Stimulated activated naive CD8-positive, alpha-beta T cell treated with anti-CD3 and anti-CD28 coated beads, Interleukin-15, Interleukin-2, amounts not matched to agents 100 U/mL and 50 U/mL, for 24 hours (primary cell): ENCODE results near the gene LPAR3.
A peak's percentile ranks its signal among the peaks of the same experiment; 100 is the strongest.

Experiments used
- ATAC-seq: fragments of 150-1000 bp; cut with Tn5 transposase; one replicate; pipeline ENCODE4 v1.10.0; 2021
- DNase-seq: peaks from one replicate; pipeline ENCODE4 v3.0.0; 2021

Gene LPAR3

DNA sequence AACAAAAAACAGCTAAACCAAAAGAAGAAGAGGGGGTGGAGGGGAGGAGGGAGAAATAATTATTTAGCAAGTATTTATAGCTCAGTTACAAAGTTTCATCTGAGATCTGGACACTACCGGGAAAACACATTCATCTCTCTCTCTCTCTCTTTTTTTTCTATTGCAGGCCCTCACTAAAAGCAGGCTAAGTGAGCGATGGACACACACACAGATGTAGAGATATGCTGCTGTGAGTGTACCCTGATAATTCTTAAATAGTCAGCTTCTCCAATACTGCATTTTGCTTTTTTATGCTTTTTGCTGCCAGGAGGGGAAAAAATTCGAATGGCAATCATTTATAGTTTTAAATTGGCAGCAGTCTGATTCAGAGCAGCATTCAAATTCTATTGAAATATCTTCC lies 65.0 kb downstream of the LPAR3 start:
- DNase-seq (no peak), ATAC-seq (no peak)

DNA sequence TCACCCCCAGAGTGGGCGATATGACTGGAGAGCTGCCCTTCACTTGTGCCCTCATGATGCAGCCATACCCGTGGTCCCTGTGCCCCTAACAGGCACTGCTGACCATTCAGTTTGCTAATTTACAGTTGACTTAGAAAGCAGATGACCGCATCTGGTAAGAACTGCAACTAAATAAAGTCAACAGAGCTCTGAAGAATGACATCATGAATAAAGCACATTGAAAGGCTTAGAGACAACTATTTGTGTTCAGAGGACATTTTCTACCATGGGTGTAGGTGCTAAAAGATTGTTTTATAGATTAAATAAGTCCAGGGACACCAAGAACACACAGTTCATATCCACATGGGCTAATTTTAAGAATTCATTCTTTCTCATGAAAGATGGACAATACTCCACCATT lies 65.5 kb downstream of the LPAR3 start:
- DNase-seq: no peak
- ATAC-seq: no peak

DNA sequence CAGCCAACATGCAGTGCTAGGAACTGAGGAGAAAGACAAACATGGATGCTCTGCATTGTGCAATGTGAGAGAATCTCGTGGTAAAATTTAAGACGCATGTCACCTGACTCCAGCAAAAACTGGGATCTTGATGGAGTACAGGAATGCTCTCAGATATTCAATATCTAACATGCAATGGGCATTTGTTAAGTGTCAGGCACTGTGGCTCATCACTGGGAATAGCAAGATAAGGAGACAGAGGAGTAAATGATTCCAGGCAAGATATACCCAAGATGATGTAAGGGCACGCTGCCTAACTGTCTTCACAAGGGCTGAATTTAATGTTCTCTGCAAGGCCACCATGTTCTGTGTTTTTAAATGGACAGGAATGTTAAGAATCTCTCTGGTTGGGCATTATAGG lies 67.8 kb downstream of the LPAR3 start:
- no peak for DNase-seq
- ATAC-seq: no peak

DNA sequence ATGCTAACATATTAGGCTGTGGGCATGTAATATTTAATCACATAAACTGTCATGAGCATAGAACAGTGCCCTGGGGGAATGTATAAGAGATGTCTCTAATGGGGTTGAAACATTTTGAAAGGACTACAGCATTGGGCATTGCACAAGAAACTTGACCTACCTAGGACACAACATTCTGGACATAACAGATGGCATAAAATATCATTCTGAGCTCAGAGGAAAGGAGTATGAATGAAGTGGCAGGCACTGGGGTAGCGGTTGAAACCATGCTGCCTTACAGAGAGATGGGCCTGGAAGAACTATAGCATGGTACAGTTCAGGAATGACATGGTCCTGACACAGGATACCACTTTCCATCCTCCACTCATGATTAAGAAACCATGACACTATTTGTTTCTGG lies 69.0 kb downstream of the LPAR3 start:
- ATAC-seq (no peak), DNase-seq (no peak)

DNA sequence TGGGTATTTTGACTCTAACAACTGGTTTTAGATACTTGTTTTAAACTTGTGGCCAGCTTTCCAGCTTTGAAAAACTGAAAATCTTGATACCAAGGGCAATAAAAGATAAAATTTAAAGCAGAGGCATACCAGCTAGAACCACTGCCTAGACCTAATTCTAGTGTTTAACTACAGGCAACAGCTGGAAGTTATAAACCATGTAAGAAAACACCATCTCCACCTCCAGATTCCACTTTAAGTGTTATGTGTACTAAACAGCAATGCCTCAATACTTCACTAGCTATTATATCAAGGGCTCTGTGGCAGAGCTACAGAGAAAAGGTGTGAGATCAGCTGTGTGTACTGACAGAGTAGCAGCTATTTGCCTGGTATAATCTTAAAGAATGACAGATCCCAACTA lies 69.5 kb downstream of the LPAR3 start:
- DNase-seq (no peak), ATAC-seq (no peak)

DNA sequence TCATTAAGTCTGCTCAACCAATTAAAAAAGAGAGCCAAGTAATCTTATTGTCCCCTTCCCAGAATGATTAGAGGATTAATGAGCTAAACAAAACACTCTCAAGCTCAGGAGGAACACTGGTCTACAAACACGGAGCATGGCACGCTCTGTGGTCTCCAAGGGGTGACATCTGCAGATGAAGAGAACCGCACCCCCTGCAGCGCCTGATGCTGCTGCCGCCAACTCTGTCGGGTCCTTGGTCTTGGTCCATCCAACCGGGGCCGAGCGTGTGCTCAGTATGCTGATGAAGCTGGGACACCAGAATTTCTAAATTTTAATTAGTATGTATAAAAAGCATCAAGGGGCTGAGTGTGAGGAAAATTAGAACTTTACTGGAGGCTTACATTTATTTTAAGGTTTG lies 82.7 kb downstream of the LPAR3 start:
- DNase-seq (no peak), ATAC-seq (no peak)

DNA sequence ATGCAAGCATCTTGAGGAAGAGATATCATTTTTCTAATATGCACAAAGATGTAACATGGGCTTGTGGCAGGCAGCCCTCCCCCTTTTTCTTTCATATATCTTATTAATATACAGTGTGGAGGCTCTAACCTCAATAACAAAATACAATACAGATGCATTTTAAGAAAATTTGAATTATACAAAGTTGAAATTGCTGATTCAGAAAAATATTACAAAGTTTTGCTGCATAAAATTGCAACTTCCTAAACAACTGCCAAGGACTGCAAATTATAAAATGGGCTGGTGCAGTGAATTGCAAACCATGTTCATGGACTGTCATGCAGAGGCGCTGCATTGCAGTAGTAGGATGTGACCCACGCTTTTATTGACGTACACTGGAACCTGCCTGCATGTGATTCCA lies 84.0 kb downstream of the LPAR3 start:
- ATAC-seq: no peak
- DNase-seq: no peak

DNA sequence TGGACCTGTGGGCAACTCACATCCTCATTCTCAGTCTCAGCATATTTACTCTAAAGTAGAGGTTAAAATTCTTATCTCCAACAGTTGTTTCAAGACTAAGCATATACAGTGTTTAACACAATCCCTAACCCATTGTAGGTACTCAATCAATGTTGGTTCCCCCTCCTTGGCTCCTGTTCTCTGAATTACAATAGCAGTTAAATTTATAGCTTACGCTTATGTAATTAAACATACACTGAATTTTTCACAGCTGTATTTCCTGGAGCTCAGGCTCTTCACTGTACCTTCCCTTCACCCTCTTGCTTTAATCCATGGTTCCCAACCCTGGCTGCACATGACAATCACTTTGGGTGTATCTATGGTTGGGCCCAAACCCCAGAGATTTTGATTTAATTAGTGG lies 89.4 kb downstream of the LPAR3 start:
- ATAC-seq: no peak
- DNase-seq: no peak

DNA sequence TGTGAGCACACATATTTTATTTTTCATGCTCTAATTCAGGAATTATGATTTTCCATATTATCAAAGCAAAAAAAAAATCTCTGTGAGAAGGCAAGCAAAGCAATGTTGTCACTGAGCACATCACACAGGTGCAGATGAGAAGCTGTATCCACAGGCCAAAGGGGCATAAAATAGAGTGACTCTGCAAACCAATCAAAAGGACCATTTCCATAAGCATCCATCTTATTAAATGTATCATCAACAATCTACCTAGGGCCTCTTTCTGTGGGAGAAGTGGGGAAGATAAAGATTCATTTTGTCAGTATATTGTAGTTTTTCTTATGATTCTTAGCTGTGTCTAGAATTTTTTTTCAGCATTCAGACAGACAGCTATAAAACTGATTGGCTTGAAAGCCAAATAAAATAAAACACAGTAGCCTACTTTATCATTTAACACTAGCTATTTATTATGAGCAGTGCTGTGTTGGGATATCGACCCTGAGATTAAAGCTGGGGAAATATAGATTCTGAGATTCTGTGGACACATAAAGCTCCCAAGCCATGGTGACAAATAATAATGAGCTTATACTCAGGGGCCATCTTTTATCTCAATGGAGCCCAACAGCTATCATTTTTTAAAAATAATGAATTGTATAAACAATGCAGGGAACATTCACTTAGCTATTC lies 90.3 kb downstream of the LPAR3 start:
- DNase-seq (no peak), ATAC-seq (no peak)

DNA sequence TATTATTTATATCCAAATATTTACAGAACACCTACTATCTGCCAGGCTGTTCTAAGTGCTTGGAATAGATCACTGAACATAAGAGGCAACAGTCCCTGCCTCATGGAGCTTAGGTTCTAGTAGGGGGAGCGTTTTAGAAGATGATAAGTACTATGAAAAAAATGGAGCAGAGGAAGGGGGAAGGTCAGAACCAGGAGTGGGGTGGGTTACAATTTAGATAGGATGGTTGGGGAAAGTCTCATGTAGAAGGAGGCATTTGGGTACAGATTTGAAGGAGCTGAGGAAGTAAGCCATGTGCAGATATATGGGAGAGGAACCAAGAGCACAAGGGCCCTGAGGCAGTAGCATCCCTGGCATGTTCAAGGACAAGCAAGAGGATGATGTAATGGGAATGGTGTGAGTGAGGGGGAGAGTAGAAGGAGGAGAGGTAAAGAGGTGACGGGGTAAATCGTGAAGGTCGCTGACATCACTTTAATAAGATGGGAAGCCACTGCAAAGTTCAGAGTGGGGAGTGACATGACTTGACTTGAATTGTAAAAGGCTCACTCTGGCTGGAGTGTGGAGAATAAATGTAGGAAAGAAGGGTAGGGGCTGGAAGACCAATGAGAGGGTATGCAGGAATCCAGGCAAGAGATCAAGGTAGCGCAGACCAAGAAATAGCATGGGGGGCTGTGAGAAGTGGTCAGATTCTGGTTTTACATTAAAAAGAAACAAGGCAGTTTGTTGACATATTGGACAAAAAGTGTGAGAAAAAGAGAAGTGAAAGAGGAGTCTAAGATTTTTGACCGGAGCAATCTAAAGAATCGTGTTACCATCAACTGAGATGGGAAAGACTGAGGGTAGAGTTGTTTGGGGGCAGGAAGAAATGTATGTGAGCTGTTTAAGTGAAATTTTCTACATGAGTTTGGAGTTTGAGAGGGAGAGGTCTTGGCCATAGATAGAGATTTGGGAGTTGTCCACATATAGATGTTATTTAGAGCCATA lies 92.6 kb downstream of the LPAR3 start:
- no peak for ATAC-seq

DNA sequence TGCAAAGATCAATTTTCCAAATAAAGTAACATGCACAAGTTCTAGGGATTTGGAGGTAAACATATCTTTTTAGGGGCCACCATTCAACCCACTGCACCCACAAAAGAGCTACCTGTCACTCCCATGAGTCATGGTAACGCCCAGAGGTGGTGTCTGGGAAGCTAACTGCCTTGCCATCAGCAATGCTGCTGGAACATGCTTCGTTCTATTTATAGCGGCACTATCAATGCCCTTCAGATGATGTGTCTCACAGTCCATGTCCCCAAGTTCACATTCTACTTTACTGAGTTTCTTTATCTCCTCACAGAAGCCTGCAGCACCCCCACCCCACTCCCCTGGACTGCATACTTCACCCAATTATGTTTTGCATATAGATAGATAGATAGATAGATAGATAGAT lies 95.4 kb downstream of the LPAR3 start:
- no peak for DNase-seq
- ATAC-seq: no peak

More for the DNA sequence above, 92.6 kb downstream of the LPAR3 start:
- DNase-seq: no peak

DNA sequence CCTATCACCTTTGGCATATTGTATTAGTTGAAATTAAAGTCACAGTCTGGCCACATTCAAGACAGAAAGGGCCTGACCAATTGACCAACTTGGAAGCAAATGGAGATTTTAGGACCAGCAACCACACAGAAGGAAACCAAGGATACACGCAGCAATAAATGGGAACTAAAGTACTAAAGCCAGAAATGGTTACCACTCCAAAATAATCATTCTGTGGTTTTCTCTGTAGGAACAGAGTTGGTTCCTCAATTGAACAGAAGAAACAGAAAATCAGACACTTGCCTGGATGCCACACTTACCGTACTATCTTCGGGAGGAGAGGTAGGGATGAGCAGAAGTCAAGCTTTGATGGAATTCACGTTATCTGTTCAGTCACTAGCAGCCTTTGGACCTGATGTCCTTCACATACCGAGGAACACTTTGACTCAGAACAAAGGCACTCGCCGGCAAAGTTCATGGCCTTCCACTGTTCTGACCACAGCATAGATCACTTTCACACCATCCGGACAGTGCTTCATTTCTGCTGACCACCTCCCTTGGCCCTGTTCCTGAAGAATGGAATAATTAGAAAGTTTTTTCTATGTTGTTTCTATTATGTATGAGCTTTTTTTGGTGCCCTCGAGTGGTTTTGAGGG lies 96.9 kb downstream of the LPAR3 start:
- DNase-seq (no peak), ATAC-seq (no peak)

DNA sequence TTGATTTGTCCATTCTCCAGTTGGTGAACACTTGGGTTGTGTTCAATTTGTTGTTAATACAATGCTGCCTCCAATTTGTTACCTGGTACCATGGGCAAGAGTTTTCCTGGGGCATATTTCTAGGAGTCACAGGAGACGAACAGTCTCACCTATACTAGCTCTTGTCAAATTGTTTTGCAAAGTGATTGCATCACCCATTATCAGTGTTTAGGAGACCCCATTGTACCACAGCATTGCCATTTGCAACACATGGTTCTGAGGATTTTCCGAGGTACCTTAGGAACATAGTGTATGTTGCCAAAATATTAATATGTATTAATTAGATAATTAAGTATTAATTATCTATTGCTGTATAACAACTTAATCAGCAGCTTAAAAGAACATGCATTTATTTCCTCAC lies 97.8 kb downstream of the LPAR3 start:
- DNase-seq: no peak

DNA sequence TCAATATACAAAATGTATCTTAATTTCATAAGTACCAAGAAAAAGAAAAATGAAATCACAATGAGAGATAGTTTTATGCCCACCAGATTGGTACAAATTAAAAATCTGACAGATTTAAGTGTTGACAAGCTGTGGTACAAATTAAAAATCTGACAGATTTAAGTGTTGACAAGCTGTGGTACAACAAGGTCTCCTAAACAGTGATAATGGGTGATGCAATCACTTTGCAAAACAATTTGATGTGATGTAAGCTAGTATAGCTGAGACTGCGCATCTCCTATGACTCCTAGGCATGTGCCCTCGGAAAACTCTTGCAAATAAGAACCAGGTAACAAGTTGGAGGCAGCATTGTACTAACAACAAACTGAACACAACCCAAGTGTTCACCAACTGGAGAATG lies 100.6 kb downstream of the LPAR3 start:
- DNase-seq (no peak), ATAC-seq (no peak)

More for the DNA sequence above, 97.8 kb downstream of the LPAR3 start:
- no peak for ATAC-seq

DNA sequence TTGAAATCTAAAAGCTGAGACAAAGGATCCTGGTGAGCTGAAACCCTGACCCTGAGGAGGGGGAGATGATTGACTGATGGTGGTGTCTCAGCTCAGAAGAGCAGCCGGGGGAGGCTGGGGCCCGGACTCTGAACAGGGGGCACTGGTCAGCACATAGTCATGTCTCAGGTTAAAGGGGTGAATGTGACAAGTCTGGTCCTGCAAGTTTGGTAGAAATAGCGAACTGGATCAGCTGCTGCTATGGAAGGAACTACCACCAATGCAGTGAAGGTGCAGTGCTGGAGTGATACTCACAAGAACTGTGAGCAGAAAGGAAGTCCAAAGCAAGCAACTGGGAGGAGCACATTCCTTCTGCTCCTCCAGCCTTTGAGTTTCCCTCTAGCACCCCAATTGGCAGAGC lies 104.0 kb downstream of the LPAR3 start:
- ATAC-seq (no peak), DNase-seq (no peak)

DNA sequence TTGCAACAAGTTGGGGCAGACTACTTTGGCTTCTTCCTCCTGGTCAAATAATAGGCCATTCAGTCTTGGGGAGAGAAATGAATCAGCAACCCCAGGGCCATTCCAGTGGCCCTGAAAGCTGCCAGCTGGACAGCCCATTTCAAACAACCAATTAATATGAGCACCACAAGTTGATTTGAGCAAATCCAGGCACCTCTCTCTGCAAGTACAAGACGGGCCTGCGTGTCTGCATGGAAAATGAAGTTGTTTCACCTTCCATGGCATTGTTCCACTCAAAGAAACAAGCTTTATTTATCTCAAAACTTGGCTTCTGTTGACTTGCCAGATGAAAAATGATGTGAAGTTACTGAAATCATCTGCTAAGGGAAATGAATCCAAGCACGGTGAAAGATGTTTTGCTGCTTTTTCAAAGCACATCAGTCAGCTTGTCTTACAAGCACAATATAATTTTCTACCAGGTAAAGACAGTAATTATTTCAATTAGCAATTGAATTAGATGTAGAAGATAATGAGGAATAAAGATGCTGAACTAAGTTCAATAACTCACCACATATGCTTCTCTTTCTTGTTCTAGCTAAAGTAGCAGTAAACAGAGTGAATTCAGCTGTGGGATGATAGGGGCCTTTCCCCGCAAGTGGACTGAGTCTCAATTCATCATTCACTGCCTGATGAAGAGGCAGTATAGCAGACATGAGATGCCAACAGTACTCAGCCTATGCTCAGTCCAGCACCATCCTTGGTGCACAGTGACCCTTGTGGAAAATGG lies 107.6 kb downstream of the LPAR3 start:
- DNase-seq (no peak), ATAC-seq (no peak)

DNA sequence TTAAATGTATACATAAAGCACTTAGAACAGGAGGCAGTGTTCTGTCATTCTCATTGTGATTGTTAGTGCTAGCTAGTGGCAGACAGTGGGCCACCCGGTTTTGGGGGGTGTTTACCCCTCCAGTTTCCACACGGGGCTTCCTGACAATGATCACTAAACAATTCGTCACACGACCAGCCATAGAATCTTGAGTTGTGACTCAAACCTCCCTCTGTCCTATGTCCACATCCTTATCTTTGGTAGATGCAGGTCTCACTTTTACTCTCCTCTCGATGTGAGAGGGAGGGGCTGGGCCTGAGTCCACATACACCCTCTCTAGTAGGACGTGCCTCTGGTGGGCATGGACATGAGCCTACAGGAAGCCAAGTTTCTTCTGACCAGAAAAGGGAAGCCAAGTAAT lies 110.1 kb downstream of the LPAR3 start:
- ATAC-seq (no peak), DNase-seq (no peak)

DNA sequence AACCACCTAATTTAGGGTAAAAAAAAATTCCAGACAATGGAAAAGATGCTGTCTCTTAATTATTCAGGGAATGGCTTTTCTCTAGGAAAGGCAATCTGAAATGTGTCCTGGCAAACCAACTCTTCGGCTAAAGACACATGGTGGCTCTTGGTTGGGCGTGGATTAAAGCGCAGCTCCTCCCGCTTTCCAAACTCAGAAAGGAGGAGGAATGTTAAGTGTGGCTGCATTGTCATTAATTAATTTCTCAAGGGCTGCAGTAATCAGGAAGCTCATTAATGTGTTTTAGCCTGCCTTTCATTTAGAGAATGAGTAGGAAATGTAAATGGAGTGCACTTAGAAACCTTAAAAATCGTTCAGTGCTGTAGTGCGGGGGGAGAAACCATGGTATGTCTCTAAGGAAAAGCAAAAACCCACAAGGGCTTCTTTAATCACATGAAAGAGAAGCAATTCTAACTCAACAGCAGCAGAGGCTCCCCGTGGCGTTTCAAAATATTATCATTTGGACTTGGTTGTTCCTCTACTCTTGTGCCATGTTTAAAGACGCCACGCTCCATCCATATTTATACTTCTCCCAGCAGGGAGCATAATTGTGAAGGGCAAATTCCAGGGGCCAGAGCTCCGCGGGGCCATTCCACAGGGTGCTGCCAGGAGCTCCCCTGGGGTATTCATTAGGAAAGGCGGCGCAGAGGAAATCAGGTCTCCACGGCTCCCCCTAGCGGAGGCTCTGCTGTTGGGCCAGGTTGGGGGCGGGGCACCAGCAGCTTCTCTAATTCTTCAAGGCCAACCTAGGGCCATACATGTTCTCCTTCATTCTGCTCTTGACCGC lies 110.8 kb downstream of the LPAR3 start:
- peak; percentile 86 for ATAC-seq
- DNase-seq: peak; percentile 85

DNA sequence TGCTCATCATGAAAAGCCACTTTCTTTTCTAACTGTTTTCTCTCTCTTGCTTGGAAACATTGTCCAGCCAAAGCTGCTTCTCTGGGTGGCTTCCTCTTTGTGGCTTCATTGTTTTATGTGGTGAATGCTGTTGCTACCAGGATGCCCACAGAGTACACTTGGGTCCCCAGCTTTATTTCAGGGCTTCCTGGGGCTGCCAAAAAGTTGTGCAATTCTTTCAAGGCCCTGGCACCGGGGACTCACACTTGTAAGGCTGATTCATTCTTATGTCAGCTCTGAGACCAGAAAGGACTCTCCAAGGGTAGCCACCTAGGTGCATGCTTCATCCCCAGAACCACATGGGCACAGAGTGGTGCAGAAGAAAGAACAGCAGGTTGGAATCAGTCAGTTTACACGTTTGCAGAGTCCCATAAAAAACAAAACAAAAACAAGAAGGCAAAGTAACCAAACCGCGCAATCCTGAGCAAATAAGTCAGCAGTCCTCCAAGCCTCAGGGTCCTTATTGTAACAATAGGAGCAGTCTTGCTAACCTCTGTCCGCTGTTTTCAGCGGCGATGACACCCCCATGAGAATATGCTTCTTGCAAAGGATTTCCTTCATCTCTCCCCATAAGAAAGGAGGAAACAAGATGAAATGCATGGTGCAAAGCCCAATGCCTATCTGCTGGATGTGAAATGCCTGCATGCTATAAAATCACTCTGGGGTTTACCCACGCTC lies 112.8 kb downstream of the LPAR3 start:
- ATAC-seq: no peak
- no peak for DNase-seq

DNA sequence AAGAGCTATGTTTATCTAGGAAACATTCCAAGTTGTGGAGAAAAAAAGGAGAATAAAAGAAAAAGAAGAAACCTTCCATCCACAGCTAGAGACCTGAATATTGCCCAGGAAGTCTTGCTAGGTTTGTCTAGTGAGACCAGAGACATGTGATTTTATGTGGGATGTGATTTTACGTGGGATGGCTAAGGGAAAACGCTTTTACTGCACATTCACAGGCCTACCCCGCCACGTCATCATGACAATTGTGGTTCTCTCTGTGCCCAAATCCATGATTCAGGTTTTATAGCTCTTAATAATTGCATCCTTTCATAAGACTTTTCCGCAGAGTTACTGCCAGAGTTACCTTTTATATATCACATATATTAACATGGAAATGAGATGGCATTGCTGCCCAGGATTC lies 116.4 kb downstream of the LPAR3 start:
- ATAC-seq (no peak), DNase-seq (no peak)

DNA sequence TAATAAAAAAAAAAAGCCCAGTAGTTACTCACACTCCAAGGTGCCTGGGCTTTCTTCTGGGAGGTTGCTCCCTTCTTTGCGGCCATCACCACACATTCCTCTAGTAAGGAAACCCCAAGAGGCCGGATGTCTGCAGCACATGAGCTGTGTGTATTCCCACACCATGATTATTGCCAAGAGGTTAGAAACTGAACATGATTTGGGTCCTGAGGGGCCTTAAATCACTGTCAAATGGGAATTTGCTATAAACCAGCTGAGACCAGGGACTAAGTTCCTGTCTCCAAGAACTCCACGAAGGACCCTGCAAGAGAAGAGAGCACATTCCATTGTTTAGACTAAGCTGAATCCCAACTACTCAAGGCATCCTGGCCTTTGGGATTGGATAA lies 117.5 kb downstream of the LPAR3 start:
- DNase-seq (no peak), ATAC-seq (no peak)
